GM10847 (cell line): ENCODE data around the gene ZFYVE21.

Source experiments
- POLR2A ChIP-seq: IDR thresholded peaks from 2 replicates; pipeline ENCODE4 v1.6.1; 2011; ENCODE audit not compliant: insufficient read length; ENCODE audit errors: extremely low read depth

ZFYVE21 gene

GRCh38 chr14:103746701-103747100 is 31.1 kb downstream of the ZFYVE21 start:
- no peak for TF ChIP-seq POLR2A

- TF ChIP-seq POLR2A = no peak
Measured at GRCh38 chr14:103748534-103748857, 32.9 kb downstream of the ZFYVE21 start.

DNA sequence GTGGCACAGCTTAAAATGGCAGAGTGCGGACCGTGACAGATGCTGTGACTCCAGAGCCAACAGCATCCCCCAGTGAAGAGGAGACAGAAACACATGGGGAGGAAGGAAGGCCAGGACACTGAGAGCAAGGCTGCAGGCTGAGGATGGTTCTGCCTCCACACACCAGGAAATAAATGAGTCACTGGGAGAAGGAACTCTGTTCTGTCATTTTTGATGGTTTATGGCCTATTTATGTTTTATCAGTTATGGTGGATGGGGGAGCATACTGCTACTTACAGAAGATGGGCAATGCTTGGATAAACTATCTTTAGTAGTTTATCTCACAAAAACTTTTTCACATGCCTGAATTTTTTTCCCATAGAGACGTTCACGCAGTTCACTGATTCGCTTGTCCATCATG is 33.8 kb downstream of the ZFYVE21 start:
- TF ChIP-seq POLR2A = no peak

DNA sequence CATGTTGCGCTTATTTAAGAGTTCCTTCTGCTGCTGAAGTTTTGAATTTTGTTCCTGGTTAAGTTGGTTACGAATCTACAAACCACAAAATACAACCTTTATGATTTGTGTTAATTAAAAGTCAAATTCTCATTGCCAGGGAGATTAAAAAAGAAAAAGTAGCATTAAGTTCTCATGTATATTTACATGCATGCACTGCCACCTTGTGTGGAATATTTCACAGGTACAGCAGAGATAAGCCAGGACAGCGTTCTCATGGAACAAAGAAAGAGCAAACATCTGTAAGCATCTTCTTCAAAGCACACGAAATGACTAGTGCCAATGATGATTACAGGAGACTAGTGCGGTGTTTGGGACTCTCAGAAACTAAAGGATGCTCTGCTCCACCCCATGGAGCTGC is 34.2 kb downstream of the ZFYVE21 start:
- TF ChIP-seq POLR2A = no peak

DNA sequence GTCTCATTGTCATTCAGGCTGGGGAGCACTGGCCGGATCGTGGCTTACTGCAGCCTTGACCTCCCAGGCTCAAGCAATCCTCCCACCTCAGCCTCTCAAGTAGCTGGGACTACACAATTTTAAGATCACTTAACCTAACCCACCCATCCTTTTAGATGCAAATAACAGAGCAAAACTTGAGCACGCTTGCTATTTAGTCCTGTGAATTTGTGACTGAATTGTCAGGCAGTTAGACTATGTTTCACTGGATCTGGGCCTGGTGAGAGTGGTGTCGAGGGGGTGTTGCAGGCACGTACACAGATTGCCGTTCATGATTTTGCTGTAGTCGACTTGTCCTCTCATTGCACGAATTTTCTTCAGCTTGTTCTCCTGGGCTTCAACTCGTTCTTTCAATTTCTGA is 38.2 kb downstream of the ZFYVE21 start:
- no peak for TF ChIP-seq POLR2A

- TF ChIP-seq POLR2A = no peak
Measured at GRCh38 chr14:103755060-103755459, 39.5 kb downstream of the ZFYVE21 start.

DNA sequence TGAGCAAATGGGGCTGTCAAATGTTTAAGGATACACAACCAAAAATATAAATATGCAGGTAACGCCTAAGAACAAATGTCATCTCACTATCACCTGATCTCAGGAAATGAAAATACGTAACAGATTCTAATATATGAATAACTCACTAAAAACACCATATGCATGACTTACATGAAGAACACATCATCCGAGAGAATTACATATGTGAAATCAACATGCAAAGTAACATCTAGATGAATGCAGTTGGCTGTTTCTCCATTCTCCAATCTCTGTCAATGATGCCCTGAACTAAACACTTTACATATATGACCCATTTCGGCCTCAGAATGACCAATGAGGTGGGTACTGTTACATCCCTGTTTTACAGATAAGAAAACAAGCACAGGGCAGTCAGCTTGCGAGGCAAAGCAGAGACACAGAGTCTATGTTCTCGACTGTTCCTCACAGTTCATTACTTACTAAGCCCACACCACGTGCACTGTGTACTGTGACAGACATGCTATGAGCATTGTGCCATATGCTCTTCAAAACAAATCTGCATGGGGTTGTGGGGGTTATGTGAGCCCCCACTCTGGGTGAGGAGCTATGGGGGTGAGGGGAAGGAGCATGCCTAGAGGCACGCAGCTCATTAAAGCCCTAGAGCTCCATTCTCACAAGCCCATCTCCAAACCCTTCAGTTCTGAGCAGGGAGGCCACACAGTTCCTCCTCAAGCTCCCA is 42.6 kb downstream of the ZFYVE21 start:
- no peak for TF ChIP-seq POLR2A

GRCh38 chr14:103762036-103762435 is 46.4 kb downstream of the ZFYVE21 start:
- TF ChIP-seq POLR2A = no peak

DNA sequence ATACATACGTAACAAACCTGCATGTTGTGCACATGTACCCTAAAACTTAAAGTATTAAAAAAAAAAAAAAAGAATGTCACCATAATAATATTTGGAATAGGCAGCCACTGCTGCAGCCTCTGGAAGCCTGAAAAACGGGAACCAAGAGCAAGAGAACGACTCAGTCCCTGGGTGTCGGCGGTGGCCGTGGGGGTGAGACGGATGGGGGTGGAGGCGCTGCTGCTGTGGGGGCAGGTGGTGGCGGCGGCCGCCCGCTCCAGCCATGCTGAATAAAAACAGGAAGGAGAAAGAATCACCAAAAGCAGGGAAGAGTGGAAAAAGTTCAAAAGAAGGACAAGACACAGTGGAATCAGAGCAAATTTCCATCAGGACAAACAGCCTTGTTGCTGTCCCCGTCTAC is 46.9 kb downstream of the ZFYVE21 start:
- TF ChIP-seq POLR2A = no peak

- TF ChIP-seq POLR2A = no peak
Measured at GRCh38 chr14:103763730-103764488, 48.3 kb downstream of the ZFYVE21 start.

DNA sequence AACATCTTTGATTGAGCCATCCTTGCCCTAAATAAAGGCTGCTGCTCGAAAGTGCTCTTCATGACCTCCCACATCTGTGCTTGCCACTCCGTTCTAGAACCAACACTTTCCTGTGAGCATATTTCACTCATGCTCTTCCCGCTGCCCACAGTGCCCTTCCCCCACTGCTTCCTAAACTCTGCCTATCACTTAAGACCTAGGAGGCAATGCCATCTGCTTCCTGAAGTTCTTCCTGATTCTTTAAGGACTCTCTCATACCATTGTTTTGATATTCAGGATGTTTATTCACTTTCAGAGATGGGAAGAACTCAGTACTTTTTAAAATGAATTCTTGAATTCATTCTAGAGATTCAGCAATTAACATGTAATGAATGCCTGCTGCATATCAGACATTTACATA is 49.9 kb downstream of the ZFYVE21 start:
- no peak for TF ChIP-seq POLR2A

- no peak for TF ChIP-seq POLR2A
Measured at GRCh38 chr14:103767336-103767894, 51.8 kb downstream of the ZFYVE21 start.

GRCh38 chr14:103770500-103770899 is 54.9 kb downstream of the ZFYVE21 start:
- TF ChIP-seq POLR2A = no peak

DNA sequence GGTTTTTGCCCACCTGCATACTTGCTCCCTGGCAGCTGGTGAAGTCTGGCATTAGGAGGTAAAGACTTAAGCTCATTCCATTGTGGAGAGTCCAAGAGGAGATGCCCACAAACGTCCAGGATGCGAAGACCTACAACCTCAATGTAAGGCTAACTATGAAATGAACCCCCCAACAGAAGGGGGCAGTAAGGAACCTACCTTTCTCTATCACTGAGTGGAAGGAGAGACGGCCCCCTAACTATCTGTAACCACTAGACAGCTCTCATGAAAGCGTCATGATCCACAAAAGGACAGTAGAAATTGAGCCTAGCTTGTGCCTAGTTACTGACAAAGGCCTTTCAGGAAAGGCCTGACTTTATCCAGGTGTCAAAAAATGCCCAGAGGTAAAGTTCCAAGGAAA is 55.3 kb downstream of the ZFYVE21 start:
- no peak for TF ChIP-seq POLR2A

GRCh38 chr14:103772078-103772712 is 56.6 kb downstream of the ZFYVE21 start:
- TF ChIP-seq POLR2A = no peak

DNA sequence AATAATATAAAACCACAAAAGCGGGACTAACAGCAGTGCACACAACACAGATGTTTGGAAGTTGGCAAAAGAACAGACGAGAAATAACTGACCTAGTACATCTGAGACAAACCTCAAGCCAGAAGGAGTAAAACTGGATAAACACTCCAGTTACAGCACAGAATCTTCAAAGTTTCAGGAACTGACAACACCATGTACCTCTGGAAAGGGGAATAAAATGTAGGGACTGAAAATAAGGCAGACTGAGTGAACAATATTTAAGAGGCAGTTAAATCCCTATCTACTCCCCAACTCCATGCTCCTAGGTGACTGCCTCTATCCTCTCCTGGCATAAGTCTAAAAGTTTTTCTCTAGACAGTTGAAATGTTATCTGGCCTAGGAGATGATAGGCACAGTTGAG is 57.9 kb downstream of the ZFYVE21 start:
- no peak for TF ChIP-seq POLR2A

DNA sequence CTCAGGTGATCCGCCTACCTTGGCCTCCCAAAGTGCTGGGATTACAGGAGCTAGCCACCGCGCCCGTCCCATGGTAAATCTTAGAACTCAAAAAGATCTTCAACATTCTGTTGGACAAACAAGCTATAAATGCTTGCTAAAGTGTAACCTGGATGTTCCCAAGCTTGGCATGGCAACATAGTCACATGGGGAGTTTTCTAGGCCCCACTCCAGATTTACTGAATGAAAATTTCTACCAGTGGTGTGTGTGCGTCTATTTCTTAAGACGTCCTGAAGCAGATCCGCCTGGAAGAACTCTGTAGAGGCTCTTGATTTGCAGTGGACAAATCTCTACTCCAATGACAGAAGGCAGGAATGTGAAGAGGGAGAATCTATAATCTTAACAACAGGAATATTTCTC is 59.9 kb downstream of the ZFYVE21 start:
- no peak for TF ChIP-seq POLR2A

DNA sequence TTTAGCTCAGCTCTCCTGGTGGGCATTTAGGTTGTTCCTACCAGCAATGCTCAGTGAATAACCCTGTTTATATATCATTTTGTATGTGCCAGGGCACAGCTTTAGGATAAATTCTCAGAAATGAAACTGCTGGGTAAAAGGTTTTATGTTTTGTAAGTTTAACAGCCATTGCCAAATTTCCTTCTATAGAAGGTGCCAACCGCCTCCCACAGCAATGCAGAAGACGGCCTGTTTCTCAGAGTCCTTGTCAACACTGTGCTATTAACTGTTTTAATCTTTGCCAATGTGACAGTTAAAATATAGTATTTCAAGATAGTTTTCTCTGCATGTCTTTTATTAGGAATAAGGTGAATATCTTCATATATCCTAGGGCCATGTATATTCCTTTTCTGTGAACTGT is 66.8 kb downstream of the ZFYVE21 start:
- TF ChIP-seq POLR2A = no peak
